ENCODE measurements around the gene SLC6A11.

SLC6A11 gene

GRCh38 chr3:10883478-10884234 is 67.6 kb downstream of the SLC6A11 start:
- no peak for DNase-seq (ENCODE audit: low read depth in 2 of 3, low spot score in 2 of 3)

DNA sequence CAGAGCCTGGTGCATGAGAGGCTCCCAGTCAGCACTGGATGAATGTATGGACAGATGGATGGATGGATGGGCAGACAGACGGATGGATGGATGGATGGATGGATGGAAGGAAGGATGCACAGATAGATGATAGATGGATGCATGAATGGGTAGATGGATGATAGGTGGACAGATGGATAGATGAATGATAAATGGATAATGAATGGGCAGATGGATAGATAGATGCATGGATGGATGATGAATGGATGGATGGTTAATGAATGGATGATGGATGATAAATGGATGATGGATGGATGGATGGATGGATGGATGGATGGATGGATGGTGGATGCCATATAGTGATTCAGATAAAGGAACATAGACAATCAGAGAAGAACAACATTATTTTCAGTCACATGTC is 71.0 kb downstream of the SLC6A11 start:
- no peak for DNase-seq (ENCODE audit: low read depth in 2 of 3, low spot score in 2 of 3)

DNA sequence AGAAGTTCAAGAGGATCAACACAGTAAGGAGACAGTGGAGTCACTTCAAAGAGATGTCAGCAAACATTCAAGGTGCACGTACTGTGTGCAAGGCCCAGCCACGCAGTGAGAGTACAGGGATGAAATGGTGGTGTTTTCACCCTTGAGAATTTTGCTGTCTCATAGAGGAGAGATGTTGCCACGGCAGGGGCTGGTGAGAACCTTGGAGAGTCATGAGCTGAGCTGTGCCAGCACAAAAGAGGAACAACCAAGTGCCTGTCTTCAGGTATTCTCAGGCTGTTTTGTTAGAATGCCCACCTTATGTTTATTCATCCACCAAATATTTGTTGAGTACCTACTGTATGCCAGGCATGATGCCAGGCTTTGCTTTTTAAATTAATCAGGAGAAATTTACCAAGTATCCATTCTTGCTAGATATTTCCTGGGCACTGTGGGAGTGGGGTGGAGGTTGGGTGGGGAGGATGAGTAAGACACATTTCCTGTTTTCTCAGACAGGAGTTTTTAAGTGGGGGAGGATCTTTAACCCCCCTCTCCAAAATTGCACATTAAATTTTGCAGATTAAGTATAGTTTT is 72.6 kb downstream of the SLC6A11 start:
- no peak for DNase-seq (ENCODE audit: low read depth in 2 of 3, low spot score in 2 of 3)

- no peak for DNase-seq (ENCODE audit: low read depth in 2 of 3, low spot score in 2 of 3)
Observed at GRCh38 chr3:10889206-10889960, 73.4 kb downstream of the SLC6A11 start.

DNA sequence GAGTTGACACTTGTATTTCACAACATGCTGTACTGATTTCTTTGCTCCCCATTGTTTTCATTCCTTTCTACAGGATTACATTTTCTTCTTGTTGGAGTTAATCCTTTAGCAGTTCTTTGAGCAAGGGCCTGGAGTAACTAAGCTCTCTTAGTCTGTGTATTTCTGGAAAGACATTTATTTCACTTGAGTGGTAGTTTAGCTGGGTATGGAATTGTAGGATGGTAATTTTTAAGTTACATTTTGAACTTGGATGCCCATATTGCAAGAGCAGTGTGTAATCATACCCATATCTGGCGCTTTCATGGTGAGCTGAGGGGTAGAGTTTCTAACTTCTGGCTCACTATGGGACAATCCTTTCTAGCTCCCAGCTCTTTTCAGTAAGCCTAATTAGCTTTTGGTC is 74.6 kb downstream of the SLC6A11 start:
- DNase-seq (ENCODE audit: low read depth in 2 of 3, low spot score in 2 of 3) = no peak

DNA sequence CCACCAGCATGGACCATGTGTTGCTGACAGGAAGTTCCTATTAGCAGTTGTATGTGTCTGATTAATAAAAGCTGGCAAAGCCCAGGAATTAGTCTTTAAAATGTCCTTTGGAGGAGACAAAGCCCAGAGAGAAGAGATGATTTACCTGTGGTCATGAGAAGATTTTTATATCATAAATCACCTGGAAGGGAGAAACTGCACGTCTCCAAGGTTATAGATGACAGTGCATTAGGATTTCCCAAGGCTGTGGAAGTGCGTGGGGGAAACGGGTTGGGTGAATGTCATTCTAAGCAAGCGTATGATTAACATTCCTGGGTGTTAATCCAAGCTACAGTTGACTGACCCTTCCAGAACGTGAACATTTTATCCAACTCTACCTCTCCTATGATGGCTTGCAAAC is 76.6 kb downstream of the SLC6A11 start:
- no peak for DNase-seq (ENCODE audit: low read depth in 2 of 3, low spot score in 2 of 3)

- DNase-seq (ENCODE audit: low read depth in 2 of 3, low spot score in 2 of 3) = no peak
Observed at GRCh38 chr3:10901296-10901945, 85.4 kb downstream of the SLC6A11 start.

DNA sequence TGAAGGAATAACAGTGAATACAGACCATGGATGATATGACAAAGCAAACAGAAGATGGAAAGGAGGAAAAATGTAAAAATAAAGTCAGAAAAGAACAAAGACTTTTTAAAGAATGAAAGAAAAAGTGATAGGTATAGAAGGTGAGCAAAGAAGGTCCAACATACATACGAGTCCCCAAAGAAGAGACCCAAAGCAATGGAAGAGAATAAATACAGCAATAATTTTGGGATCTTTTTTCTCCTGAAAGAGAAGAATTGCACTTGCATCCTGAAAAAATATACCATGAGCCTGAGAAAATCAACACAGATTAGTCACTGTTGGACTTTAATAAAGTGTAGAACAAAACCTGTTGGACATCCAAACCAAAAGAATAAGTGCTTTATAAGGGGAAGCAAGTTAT is 91.2 kb downstream of the SLC6A11 start:
- no peak for DNase-seq (ENCODE audit: low read depth in 2 of 3, low spot score in 2 of 3)

DNA sequence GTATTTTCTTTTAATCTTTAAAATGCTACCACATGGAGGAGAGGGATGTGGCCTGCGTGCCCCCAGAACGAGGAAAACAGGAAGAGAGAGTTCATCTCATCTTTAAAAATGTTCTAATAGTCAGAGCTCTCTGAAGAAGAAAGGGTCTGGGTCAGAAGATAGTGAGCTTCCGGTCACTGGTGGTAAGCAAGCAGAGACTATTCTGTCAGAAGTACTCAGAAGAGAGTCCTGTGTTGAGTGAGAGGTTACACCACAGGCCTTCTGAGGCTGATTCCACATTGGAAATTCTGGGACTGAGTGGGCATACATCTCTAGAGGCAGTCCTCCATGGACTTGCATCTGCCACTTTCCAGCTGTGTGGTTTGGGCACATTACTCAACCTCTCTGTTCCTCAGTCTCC is 94.3 kb downstream of the SLC6A11 start:
- no peak for DNase-seq (ENCODE audit: low read depth in 2 of 3, low spot score in 2 of 3)

DNA sequence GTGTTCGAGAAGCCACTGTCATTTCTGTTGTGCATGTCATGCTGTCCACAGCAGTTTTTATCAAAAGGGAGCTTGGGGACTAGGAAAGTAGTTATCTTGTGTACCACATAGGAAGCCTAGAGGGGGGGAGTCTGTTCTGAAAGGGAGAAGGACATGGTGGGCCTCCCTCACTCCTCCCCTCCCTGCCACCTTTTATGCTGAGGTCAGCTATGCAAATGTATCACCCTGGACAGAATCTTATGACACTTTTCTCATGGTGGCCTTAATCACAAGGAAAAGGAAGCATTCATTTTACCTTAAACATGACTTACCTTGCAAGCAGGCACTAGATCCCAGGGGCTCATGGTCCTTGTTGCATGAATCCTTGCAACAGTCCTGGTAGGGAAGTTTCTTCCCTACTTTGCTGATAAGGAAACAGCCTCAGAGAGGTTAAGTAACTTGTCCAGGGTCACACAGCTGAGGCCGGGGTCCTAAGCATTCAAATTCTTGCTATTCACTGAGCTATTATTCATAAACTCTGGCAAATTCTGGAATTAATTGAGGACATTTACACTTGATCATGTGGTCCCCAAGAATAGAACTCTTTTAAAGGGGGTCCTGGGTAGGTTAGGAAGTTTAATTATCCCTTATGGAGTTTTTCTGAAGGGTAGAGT is 95.4 kb downstream of the SLC6A11 start:
- no peak for DNase-seq (ENCODE audit: low read depth in 2 of 3, low spot score in 2 of 3)

- no peak for DNase-seq (ENCODE audit: low read depth in 2 of 3, low spot score in 2 of 3)
Observed at GRCh38 chr3:10912786-10913185, 96.8 kb downstream of the SLC6A11 start.

DNA sequence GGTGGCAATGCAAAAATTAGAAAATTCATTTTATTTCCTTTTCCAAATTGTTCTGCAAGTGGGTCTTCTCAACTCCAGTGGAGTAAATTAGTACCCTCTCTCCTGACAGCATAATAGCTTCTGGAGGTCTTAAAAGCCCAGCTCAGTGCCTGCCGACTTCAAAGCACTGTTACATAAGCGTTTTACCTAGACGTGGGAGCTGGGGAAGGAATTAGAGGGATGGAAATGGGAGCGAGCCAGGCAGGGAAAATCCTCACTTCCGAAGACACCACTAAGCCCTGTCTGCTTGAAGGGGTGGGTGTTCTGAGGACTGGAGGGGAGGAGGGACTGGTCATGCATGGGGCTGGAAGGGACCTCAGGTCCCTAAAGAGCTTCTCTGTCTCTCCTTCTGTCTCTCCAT is 99.3 kb downstream of the SLC6A11 start:
- DNase-seq (ENCODE audit: low read depth in 2 of 3, low spot score in 2 of 3) = no peak

GRCh38 chr3:10917176-10917575 is 101.1 kb downstream of the SLC6A11 start:
- DNase-seq (ENCODE audit: low read depth in 2 of 3, low spot score in 2 of 3) = no peak

GRCh38 chr3:10918011-10918410 is 102.0 kb downstream of the SLC6A11 start:
- no peak for DNase-seq (ENCODE audit: low read depth in 2 of 3, low spot score in 2 of 3)

DNA sequence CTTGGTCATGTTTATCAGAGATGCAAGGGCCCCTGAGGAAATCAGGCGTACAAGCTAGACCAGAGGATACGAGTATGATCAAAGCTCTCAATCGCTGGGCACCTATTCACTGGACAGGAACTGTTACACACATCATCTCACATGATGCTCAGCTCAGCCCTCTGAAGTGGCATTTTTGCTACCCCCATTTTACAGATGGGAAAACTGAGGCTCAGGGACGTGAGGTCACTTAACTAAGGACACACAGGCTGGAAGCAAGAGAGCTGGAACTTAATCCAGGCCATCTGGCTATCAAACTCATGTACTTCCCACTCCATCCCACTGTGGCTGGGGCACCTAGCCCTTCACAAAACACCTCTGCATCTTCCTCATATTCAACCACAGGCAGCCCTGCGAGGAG is 103.6 kb downstream of the SLC6A11 start:
- no peak for DNase-seq (ENCODE audit: low read depth in 2 of 3, low spot score in 2 of 3)

DNA sequence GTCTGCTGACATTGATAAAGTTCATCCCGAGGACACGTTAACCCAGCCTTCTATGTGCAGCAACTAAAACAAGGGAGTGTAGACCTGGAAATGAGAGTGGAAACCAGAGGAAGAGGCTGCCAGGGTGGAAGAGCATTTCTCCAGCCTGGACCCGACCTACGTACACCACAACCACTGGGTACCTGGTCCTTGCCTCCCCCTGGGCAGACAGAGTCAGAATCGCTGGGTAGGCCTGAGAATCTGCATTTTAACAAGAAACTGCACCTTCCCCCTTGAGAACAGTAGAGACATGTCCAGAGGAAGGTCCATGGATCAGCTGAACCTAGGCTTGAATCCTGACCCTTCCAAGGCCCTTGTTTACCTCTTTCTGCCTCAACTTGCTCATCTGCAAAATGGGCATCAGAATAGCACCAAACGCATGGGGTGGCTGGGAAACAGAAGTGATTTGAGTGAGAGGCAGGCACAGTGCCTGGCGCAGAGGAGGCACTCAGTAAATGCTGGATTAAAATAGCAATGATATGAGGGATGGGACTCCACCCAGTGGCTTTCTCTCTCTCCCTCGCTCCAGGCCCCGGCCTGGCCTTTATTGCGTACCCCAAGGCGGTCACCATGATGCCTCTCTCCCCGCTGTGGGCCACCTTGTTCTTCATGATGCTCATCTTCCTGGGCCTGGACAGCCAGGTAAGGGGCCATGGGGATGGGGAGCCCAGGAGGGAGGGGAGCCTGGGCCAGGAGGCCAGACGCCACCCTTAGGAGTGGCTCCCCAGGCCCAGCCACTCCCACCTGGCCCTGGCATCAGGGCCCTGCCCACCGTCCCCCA is 109.6 kb downstream of the SLC6A11 start:
- no peak for DNase-seq (ENCODE audit: low read depth in 2 of 3, low spot score in 2 of 3)

DNA sequence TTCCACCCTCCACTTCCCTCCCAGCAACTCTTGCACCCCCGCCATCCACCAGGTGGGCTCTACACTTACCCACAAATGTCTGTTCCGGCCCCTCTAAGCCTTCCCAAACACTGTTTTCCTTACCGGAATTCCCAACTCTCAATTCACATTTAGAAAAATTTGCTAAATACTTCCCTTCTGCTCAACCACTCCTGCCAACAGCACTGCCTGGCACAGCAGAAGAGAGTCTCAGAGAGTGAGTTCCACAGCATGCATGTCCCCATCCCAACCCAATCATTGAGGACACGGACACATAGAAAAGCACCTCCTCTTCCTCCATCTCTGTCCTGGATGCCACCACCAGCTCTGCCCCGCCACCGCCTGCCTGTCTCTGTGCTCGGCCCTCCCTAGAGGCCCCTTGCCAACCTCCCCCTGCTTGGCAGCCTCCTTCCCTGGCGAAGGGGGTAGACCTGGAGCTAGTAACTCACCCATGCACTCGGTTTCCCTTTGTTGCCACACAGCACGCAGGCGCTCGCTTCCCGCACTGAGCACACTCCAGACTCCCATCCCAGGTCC is 110.3 kb downstream of the SLC6A11 start:
- DNase-seq (ENCODE audit: low read depth in 2 of 3, low spot score in 2 of 3) = no peak

- DNase-seq (ENCODE audit: low read depth in 2 of 3, low spot score in 2 of 3) = no peak
Observed at GRCh38 chr3:10926811-10927521, 110.9 kb downstream of the SLC6A11 start.

- no peak for DNase-seq (ENCODE audit: low read depth in 2 of 3, low spot score in 2 of 3)
Observed at GRCh38 chr3:10927551-10927950, 111.5 kb downstream of the SLC6A11 start.
